ENCODE measurements around the gene SLC28A3.

SLC28A3 gene

DNA sequence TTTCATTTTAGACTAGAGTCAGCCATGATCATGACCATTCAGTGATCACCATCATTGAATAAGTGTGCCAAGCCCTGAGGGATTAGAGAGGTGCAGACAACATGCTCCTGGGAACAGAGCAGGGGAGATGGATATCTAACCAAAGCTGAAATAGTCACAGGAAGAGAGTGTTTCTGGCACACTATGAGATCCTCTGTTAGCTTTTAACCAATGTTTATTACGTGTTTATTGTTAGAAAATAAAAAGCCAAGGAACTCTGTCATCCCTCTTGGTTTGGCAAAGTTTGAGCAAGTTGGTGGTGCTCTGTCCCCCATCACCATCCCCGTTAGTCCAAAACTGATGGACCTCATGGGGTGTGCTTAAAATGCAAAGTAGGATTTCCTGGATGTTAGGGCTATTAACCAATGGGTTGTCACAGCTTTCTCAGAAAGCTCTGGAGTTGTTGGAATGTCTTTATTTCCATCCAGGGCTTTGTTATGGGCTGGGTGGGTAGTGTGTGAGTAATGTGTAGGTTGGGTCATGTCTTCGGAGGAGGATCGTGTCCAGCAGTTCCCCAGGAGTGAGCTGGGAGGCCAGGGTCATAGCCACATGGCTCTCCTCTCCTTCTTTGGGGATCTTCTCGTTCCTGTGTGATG, 34.9 kb downstream of the SLC28A3 start:
- Histone ChIP-seq H3K36me3 (ENCODE audit: control insufficient read depth, insufficient read depth, low read length) (no peaks in the 10 kb centered on the region), H3K4me3 (replicated peaks; ENCODE audit: low read depth, low read length) (no peak overlapping the region)

GRCh38 chr9:84304166-84304565, 36.4 kb downstream of the SLC28A3 start:
- Histone ChIP-seq H3K36me3 (ENCODE audit: control insufficient read depth, insufficient read depth, low read length) (no peaks in the 10 kb centered on the region), H3K4me3 (replicated peaks; ENCODE audit: low read depth, low read length) (no peak overlapping the region), H3K27me3 (replicated peaks; ENCODE audit: control insufficient read depth, insufficient read depth, low read length) (no peaks in the 10 kb centered on the region)
- no peak for DNase-seq (ENCODE audit: extremely low read depth, insufficient read length)
- TF ChIP-seq, protein P1, sequence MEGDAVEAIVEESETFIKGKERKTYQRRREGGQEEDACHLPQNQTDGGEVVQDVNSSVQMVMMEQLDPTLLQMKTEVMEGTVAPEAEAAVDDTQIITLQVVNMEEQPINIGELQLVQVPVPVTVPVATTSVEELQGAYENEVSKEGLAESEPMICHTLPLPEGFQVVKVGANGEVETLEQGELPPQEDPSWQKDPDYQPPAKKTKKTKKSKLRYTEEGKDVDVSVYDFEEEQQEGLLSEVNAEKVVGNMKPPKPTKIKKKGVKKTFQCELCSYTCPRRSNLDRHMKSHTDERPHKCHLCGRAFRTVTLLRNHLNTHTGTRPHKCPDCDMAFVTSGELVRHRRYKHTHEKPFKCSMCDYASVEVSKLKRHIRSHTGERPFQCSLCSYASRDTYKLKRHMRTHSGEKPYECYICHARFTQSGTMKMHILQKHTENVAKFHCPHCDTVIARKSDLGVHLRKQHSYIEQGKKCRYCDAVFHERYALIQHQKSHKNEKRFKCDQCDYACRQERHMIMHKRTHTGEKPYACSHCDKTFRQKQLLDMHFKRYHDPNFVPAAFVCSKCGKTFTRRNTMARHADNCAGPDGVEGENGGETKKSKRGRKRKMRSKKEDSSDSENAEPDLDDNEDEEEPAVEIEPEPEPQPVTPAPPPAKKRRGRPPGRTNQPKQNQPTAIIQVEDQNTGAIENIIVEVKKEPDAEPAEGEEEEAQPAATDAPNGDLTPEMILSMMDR (IDR thresholded peaks at IDR 0.05; ENCODE audit: insufficient read depth, low read length, poor library complexity, severe bottlenecking) = no peak

More for the DNA sequence above, 34.9 kb downstream of the SLC28A3 start:
- TF ChIP-seq, protein P1 (IDR thresholded peaks at IDR 0.05; ENCODE audit: insufficient read depth, low read length, poor library complexity, severe bottlenecking) = no peak
- DNase-seq (ENCODE audit: extremely low read depth, insufficient read length) = no peak
- H3K27me3 ChIP-seq (replicated peaks; ENCODE audit: control insufficient read depth, insufficient read depth, low read length) = no peaks in the 10 kb centered on the region

DNA sequence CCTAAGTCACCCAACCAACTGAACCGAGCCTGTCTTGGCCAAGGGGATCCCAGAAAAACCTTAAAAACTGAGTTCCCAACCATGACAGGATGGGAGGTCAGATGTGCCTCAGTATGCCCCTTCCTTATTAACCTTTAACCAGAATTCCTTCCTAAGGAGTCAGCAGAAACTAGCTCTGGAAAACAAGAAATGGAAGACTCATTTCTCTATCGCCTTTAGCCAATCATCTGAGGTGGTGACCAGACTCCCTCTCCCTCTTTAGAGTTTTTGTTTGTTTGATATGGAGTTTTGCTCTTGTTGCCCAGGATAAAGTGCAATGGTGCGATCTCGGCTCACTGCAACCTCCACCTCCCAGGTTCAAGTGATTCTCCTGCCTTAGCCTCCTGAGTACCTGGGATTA, 37.5 kb downstream of the SLC28A3 start:
- no peaks in the 10 kb centered on the region for H3K27me3 ChIP-seq (replicated peaks; ENCODE audit: control insufficient read depth, insufficient read depth, low read length)
- DNase-seq (ENCODE audit: extremely low read depth, insufficient read length) = no peak
- TF ChIP-seq, protein P1 (IDR thresholded peaks at IDR 0.05; ENCODE audit: insufficient read depth, low read length, poor library complexity, severe bottlenecking) = no peak
- no peaks in the 10 kb centered on the region for H3K36me3 ChIP-seq (ENCODE audit: control insufficient read depth, insufficient read depth, low read length)
- no peak overlapping the region for H3K4me3 ChIP-seq (replicated peaks; ENCODE audit: low read depth, low read length)

- no peaks in the 10 kb centered on the region for H3K27me3 ChIP-seq (replicated peaks; ENCODE audit: control insufficient read depth, insufficient read depth, low read length)
- DNase-seq (ENCODE audit: extremely low read depth, insufficient read length) = no peak
- no peak overlapping the region for H3K4me3 ChIP-seq (replicated peaks; ENCODE audit: low read depth, low read length)
- TF ChIP-seq, protein P1 (IDR thresholded peaks at IDR 0.05; ENCODE audit: insufficient read depth, low read length, poor library complexity, severe bottlenecking) = no peak
- no peaks in the 10 kb centered on the region for H3K36me3 ChIP-seq (ENCODE audit: control insufficient read depth, insufficient read depth, low read length)
Measured at GRCh38 chr9:84301851-84302250, 38.7 kb downstream of the SLC28A3 start.

DNA sequence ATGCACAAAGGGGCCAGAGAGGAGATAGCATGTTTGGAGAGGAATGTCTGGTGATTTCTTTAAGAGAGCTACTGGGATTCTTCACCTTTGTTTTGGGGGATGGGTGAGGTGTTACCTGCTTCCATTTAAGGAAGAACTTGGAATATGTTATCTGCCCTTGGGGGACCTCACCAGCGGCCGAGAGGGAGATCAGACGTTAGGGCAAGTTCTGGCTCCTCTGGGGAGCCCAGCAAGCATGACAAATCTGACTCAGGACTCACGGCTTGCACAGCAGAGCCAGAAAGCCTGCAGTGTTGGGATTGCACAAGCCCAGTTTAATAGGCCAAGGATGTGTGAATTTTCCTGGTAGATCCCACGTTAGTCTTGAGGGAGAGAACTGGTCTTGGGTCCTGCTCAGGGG, 40.3 kb downstream of the SLC28A3 start:
- TF ChIP-seq, protein P1 (IDR thresholded peaks at IDR 0.05; ENCODE audit: insufficient read depth, low read length, poor library complexity, severe bottlenecking) = no peak
- Histone ChIP-seq H3K4me3 (replicated peaks; ENCODE audit: low read depth, low read length) (no peak overlapping the region), H3K27me3 (replicated peaks; ENCODE audit: control insufficient read depth, insufficient read depth, low read length) (no peaks in the 10 kb centered on the region), H3K36me3 (ENCODE audit: control insufficient read depth, insufficient read depth, low read length) (no peaks in the 10 kb centered on the region)
- no peak for DNase-seq (ENCODE audit: extremely low read depth, insufficient read length)
